Muscle of leg (tissue), 11 donors: Measurements from ENCODE around the gene TCTN3. TPM values are rescaled to one million over a fixed set of nuclear protein-coding genes. Genes with fewer than 3 reads are reported as not detected.
"Not testable (repeated sequence)": the region's sequence is repeated elsewhere in the genome, so short reads cannot be mapped to it uniquely, and the experiment has no call there.

Experiments used
- DNase-seq: peaks from one replicate; pipeline ENCODE4 v3.0.0; 2013
- H3K27ac ChIP-seq: one replicate; pipeline ENCODE4 v1.5.1; 2013; ENCODE audit warnings: mild to moderate bottlenecking, low read length, control low read depth
- H3K27me3 ChIP-seq: one replicate; pipeline ENCODE4 v1.6.1; 2013; ENCODE audit warnings: low read length; ENCODE audit not compliant: control insufficient read depth, insufficient read depth
- H3K36me3 ChIP-seq: one replicate; pipeline ENCODE4 v1.6.1; 2013; ENCODE audit warnings: low read length; ENCODE audit not compliant: control insufficient read depth, insufficient read depth
- H3K4me1 ChIP-seq: one replicate; pipeline ENCODE4 v1.6.1; 2013; ENCODE audit warnings: low read length; ENCODE audit not compliant: control insufficient read depth, insufficient read depth
- H3K4me3 ChIP-seq: one replicate; pipeline ENCODE4 v1.5.1; 2013; ENCODE audit warnings: low read length, control low read depth
- H3K9me3 ChIP-seq: replicated peaks from 2 replicates; pipeline ENCODE4 v1.6.1; 2013; ENCODE audit warnings: low read depth, low read length; ENCODE audit not compliant: control insufficient read depth
- WGBS: methylation state at CpG from one replicate; pipeline ENCODE4 v1.1.5; 2013; ENCODE audit warnings: missing lambda C conversion rate; ENCODE audit not compliant: insufficient coverage; 5-methylcytosine and 5-hydroxymethylcytosine counted together
- polyA plus RNA-seq, 8 donors: library from polyadenylated mRNA; unstranded; fragments of 120-200 nt; gene quantifications; one replicate each; pipeline versions ENCODE4 v1.2.1 to v1.2.3, GENCODE V29; 2013; ENCODE audit warnings: inconsistent platforms in 1 of 8, low replicate concordance in 1 of 8; ENCODE audit not compliant: insufficient read length in 8 of 8, insufficient read depth in 1 of 8
- total RNA-seq: library from RNA; stranded (reverse); fragments of 120-200 nt; gene quantifications from one replicate; pipeline ENCODE4 v1.2.4, GENCODE V29; 2013

Gene TCTN3
- total and polyA plus RNA-seq, 9 donors = 23.7 to 37.4 (median 27.6) TPM

- no peaks in the 10 kb centered on the region for H3K27me3 ChIP-seq
- H3K36me3 ChIP-seq = peaks cover 17% of the 10 kb centered on the region
- no peaks in the 10 kb centered on the region for H3K9me3 ChIP-seq
- H3K27ac ChIP-seq = peak overlapping the region; percentile 83
- H3K4me1 ChIP-seq = peaks cover 11% of the 10 kb centered on the region
- H3K4me3 ChIP-seq = peak overlapping the region; percentile 71
- WGBS = 10% methylated on average over 13 of the region's 15 CpGs
- DNase-seq = no peak
Observed at GRCh38 chr10:95693071-95693667, 558 bp downstream of the TCTN3 start.

- peaks cover 11% of the 10 kb centered on the region for H3K4me1 ChIP-seq
- H3K4me3 ChIP-seq = no peak overlapping the region
- no peak for DNase-seq
- H3K27me3 ChIP-seq = no peaks in the 10 kb centered on the region
- no CpG with 5 or more reads among the region's 2 CpGs for WGBS
- no peaks in the 10 kb centered on the region for H3K9me3 ChIP-seq
- no peak overlapping the region for H3K27ac ChIP-seq
- H3K36me3 ChIP-seq = peaks cover 28% of the 10 kb centered on the region
Observed at GRCh38 chr10:95691281-95691680, 2.4 kb downstream of the TCTN3 start.

GRCh38 chr10:95688648-95689047 lies 5.1 kb downstream of the TCTN3 start:
- no CpG with 5 or more reads among the region's 2 CpGs for WGBS
- no peaks in the 10 kb centered on the region for H3K9me3 ChIP-seq
- H3K27me3 ChIP-seq = no peaks in the 10 kb centered on the region
- peaks cover 11% of the 10 kb centered on the region for H3K4me1 ChIP-seq
- no peak overlapping the region for H3K27ac ChIP-seq
- peaks cover 39% of the 10 kb centered on the region for H3K36me3 ChIP-seq
- H3K4me3 ChIP-seq = no peak overlapping the region
- DNase-seq = no peak

DNA sequence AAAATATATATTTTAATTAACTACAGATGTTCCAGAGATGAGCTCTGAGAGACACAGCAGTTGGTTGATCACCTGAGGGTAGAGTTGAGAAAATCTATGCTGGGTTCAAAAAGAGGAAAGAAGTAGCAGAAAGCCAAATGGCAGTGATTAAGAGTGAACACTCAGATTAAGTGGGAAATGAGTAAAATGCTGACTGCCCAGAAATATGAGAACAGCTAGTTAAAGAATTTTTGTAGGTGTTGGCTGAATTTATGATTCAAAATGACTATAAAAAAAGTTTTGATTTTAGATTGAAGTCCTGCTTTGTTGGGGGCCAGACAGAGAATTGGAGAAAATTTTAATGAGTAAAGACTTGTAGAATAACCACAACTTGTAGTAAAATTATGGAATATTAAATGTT lies 9.8 kb downstream of the TCTN3 start:
- no peak for DNase-seq
- Histone ChIP-seq H3K4me1 (no peaks in the 10 kb centered on the region), H3K36me3 (peaks cover 46% of the 10 kb centered on the region), H3K9me3 (no peaks in the 10 kb centered on the region), H3K27ac (no peak overlapping the region), H3K27me3 (no peaks in the 10 kb centered on the region), H3K4me3 (no peak overlapping the region)

DNA sequence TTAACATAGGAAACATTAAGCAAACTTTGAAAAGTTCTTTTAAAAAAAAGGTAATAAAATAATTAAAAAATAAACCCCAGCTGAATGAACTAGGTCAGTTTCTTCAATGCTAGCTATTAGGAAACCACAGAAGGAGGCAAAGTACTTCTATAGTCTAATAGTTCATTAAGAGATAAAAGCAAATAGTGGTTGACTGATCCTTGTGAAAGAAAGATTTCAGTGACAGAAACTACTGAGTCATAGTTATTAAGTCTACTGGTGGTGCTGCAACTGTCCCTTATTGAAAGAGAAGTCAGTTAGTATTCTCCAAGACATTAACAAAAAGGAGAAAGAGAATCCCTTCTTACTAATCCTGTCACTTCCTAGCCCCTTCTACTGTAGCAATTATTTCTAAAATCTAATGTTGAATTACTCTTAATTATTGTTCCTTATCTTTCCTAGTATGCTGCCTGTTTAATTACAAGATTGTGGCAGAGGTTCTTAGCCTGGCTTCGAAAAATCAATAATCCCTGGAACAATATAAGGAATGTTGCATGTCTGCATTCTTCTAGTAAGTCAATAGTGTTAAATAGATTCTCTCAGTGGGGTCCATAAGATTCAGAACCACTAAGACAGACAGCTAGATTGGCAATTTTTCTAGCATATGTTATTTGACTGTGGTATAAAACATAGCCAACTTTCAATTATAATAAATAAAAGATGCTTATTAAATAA lies 18.2 kb downstream of the TCTN3 start:
- Histone ChIP-seq H3K36me3 (peaks cover 17% of the 10 kb centered on the region), H3K27ac (no peak overlapping the region), H3K9me3 (no peaks in the 10 kb centered on the region), H3K4me1 (no peaks in the 10 kb centered on the region), H3K4me3 (no peak overlapping the region), H3K27me3 (no peaks in the 10 kb centered on the region)
- no peak for DNase-seq
- no CpG with 5 or more reads among the region's 1 CpG for WGBS

GRCh38 chr10:95674643-95675042 lies 19.1 kb downstream of the TCTN3 start:
- no peak overlapping the region for H3K27ac ChIP-seq
- DNase-seq = no peak
- H3K4me1 ChIP-seq = no peaks in the 10 kb centered on the region
- H3K27me3 ChIP-seq = no peaks in the 10 kb centered on the region
- H3K4me3 ChIP-seq = no peak overlapping the region
- WGBS = no CpG with 5 or more reads among the region's 1 CpG
- peaks cover 12% of the 10 kb centered on the region for H3K36me3 ChIP-seq
- H3K9me3 ChIP-seq = no peaks in the 10 kb centered on the region

GRCh38 chr10:95672641-95673040 lies 21.1 kb downstream of the TCTN3 start:
- not testable (repeated sequence) for DNase-seq
- peaks cover 14% of the 10 kb centered on the region for H3K36me3 ChIP-seq

GRCh38 chr10:95664543-95664942 lies 29.2 kb downstream of the TCTN3 start:
- Histone ChIP-seq H3K4me1 (no peaks in the 10 kb centered on the region), H3K9me3 (no peaks in the 10 kb centered on the region), H3K4me3 (no peak overlapping the region), H3K36me3 (peaks cover 12% of the 10 kb centered on the region), H3K27ac (no peak overlapping the region), H3K27me3 (no peaks in the 10 kb centered on the region)
- DNase-seq = no peak

More at GRCh38 chr10:95672641-95673040, 21.1 kb downstream of the TCTN3 start:
- WGBS = 97% methylated on average over 4 of the region's 7 CpGs
- not testable (repeated sequence) for H3K9me3 ChIP-seq, H3K27me3 ChIP-seq, H3K27ac ChIP-seq, H3K4me1 ChIP-seq, H3K4me3 ChIP-seq

GRCh38 chr10:95663496-95663895 lies 30.2 kb downstream of the TCTN3 start:
- Histone ChIP-seq H3K36me3 (peaks cover 9% of the 10 kb centered on the region), H3K27me3 (no peaks in the 10 kb centered on the region), H3K4me1 (no peaks in the 10 kb centered on the region), H3K27ac (no peak overlapping the region), H3K9me3 (no peaks in the 10 kb centered on the region), H3K4me3 (no peak overlapping the region)
- 57% methylated on average over 1 of the region's 1 CpG for WGBS
- no peak for DNase-seq

GRCh38 chr10:95661818-95662217 lies 31.9 kb downstream of the TCTN3 start:
- H3K36me3 ChIP-seq = peaks cover 9% of the 10 kb centered on the region
- H3K27me3 ChIP-seq = no peaks in the 10 kb centered on the region
- WGBS = no CpG with 5 or more reads among the region's 1 CpG
- no peak overlapping the region for H3K4me3 ChIP-seq
- H3K4me1 ChIP-seq = peaks cover 3% of the 10 kb centered on the region
- DNase-seq = no peak
- H3K9me3 ChIP-seq = no peaks in the 10 kb centered on the region
- H3K27ac ChIP-seq = no peak overlapping the region

DNA sequence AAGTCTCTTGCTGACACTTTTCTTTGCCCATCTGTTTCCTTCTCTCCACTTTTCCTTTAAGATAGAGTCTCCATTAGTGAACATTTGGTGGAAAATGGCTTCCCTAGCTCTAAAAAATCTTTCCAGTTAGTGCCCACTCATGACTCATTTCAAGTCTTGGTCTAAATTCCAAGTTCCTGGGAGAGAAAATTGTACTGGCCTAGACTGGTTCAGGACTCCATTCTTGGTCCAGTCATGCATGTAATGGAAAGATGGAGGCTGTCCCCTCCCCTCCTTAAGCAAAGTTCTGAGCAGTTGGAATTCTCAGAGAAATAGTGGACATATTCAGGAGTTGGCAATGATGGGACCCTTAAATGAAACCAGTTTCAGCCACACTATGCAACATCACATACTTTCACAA lies 33.4 kb downstream of the TCTN3 start:
- no peak overlapping the region for H3K4me3 ChIP-seq
- no peaks in the 10 kb centered on the region for H3K9me3 ChIP-seq
- H3K27me3 ChIP-seq = no peaks in the 10 kb centered on the region
- DNase-seq = no peak
- H3K36me3 ChIP-seq = peaks cover 7% of the 10 kb centered on the region
- H3K27ac ChIP-seq = no peak overlapping the region
- peaks cover 4% of the 10 kb centered on the region for H3K4me1 ChIP-seq
